IMR-90 (cell line): ENCODE data around the gene TNS1. TPM values are rescaled to one million over a fixed set of nuclear protein-coding genes. Genes with fewer than 3 reads are reported as not detected.

Experiments used
- ATAC-seq: fragments of 200-7000 bp; cut with Tn5 transposase; 2 replicates; pipeline ENCODE4 v1.9.1; 2020; ENCODE audit warnings: low read depth, mild to moderate bottlenecking, moderate library complexity
- BruUV-seq: library from RNA; stranded (reverse); fragments of 400-500 nt; replicated peaks from 2 replicates; lab custom pipeline; 2021; lab: Mats Ljungman, UMichigan
- CTCF ChIA-PET: fragments of 300-600 bp; formaldehyde crosslinking; extraction: SDS; loops from one replicate; lab custom pipeline; 2021; ENCODE audit warnings: antibody characterized with exemption; lab: Yijun Ruan, JAX
- POLR2A ChIA-PET: fragments of 300-600 bp; sonication (Branson Sonifier 250); formaldehyde crosslinking; loops from one replicate; lab custom pipeline; 2022; ENCODE audit warnings: antibody characterized with exemption; ENCODE audit not compliant: unreplicated experiment; lab: Charles Lee
- DNase-seq: peaks from one replicate; pipeline ENCODE4 v3.0.0; 2013
- H2AFZ ChIP-seq: replicated peaks from 2 replicates; pipeline ENCODE3; 2013; ENCODE audit warnings: low read length, mild to moderate bottlenecking; ENCODE audit not compliant: poor library complexity
- H2AK5ac ChIP-seq: 2 replicates; pipeline ENCODE4 v1.6.1; 2013; ENCODE audit warnings: low read depth, low read length, inconsistent platforms
- H2AK9ac ChIP-seq: replicated peaks from 2 replicates; pipeline ENCODE3; 2013; ENCODE audit warnings: mild to moderate bottlenecking, low read depth, low read length, moderate library complexity; ENCODE audit not compliant: poor library complexity
- H2BK120ac ChIP-seq: 2 replicates; pipeline ENCODE4 v1.6.1; 2013; ENCODE audit warnings: low read depth, low read length, inconsistent platforms
- H2BK15ac ChIP-seq: 3 replicates; pipeline ENCODE4 v1.6.1; 2013; ENCODE audit warnings: low read depth, low read length, inconsistent platforms
- H2BK20ac ChIP-seq: 2 replicates; pipeline ENCODE4 v1.6.1; 2013; ENCODE audit warnings: low read depth, mild to moderate bottlenecking, inconsistent platforms, low read length, moderate library complexity
- H2BK5ac ChIP-seq: 2 replicates; pipeline ENCODE4 v1.6.1; 2013; ENCODE audit warnings: mild to moderate bottlenecking, low read depth, low read length, inconsistent platforms; ENCODE audit not compliant: poor library complexity, severe bottlenecking
- H3K14ac ChIP-seq: replicated peaks from 2 replicates; pipeline ENCODE4 v1.6.1; 2013; ENCODE audit warnings: low read depth, low read length, inconsistent platforms
- H3K18ac ChIP-seq: 2 replicates; pipeline ENCODE4 v1.6.1; 2013; ENCODE audit warnings: low read depth, low read length, control low read depth
- H3K23ac ChIP-seq: 2 replicates; pipeline ENCODE4 v1.6.1; 2013; ENCODE audit warnings: low read depth, low read length, inconsistent platforms
- H3K27ac ChIP-seq: 2 replicates; pipeline ENCODE4 v1.5.1; 2013; ENCODE audit warnings: mild to moderate bottlenecking, control low read depth, low read length; ENCODE audit not compliant: insufficient read depth
- H3K27me3 ChIP-seq: 2 replicates; pipeline ENCODE4 v1.6.1; 2013; ENCODE audit warnings: low read length; ENCODE audit not compliant: control insufficient read depth, insufficient read depth
- H3K36me3 ChIP-seq: 2 replicates; pipeline ENCODE4 v1.6.1; 2013; ENCODE audit warnings: low read length, mixed read lengths; ENCODE audit not compliant: control insufficient read depth, insufficient read depth
- H3K4ac ChIP-seq: 2 replicates; pipeline ENCODE4 v1.6.1; 2013; ENCODE audit warnings: low read depth, low read length, inconsistent platforms
- H3K4me1 ChIP-seq: 2 replicates; pipeline ENCODE4 v1.6.1; 2013; ENCODE audit warnings: low read length, mixed read lengths; ENCODE audit not compliant: control insufficient read depth, insufficient read depth
- H3K4me2 ChIP-seq: 2 replicates; pipeline ENCODE4 v1.6.1; 2013; ENCODE audit warnings: low read depth, mild to moderate bottlenecking, control low read depth, low read length, moderate library complexity
- H3K4me3 ChIP-seq: 2 replicates; pipeline ENCODE4 v1.5.1; 2013; ENCODE audit warnings: low read depth, mild to moderate bottlenecking, control low read depth, low read length, moderate library complexity; ENCODE audit not compliant: insufficient read depth
- H3K56ac ChIP-seq: 2 replicates; pipeline ENCODE4 v1.6.1; 2013; ENCODE audit warnings: low read length, inconsistent platforms; ENCODE audit not compliant: insufficient read depth; ENCODE audit errors: extremely low read depth
- H3K79me1 ChIP-seq, 2 experiments: 2 replicates each; pipeline ENCODE4 v1.6.1; 2013; ENCODE audit warnings: low read length in 2 of 2, inconsistent platforms in 1 of 2, low read depth in 1 of 2
- H3K9ac ChIP-seq: 2 replicates; pipeline ENCODE4 v1.6.1; 2013; ENCODE audit warnings: low read depth, low read length, control low read depth
- H3K9me1 ChIP-seq: 2 replicates; pipeline ENCODE4 v1.6.1; 2013; ENCODE audit warnings: low read length, inconsistent platforms; ENCODE audit not compliant: insufficient read depth
- H3K9me3 ChIP-seq: 2 replicates; pipeline ENCODE4 v1.6.1; 2013; ENCODE audit warnings: low read length; ENCODE audit not compliant: control insufficient read depth, insufficient read depth
- H4K20me1 ChIP-seq: 2 replicates; pipeline ENCODE4 v1.6.1; 2013; ENCODE audit warnings: low read length, inconsistent platforms; ENCODE audit not compliant: insufficient read depth
- H4K5ac ChIP-seq: 2 replicates; pipeline ENCODE4 v1.6.1; 2013; ENCODE audit warnings: mild to moderate bottlenecking, low read depth, low read length, control low read depth
- H4K8ac ChIP-seq, 2 experiments: 2 replicates each; pipeline ENCODE4 v1.6.1; 2013; ENCODE audit warnings: low read depth in 2 of 2, low read length in 2 of 2, control low read depth in 1 of 2, inconsistent platforms in 1 of 2
- H4K91ac ChIP-seq: 2 replicates; pipeline ENCODE4 v1.6.1; 2013; ENCODE audit warnings: low read depth, low read length, inconsistent platforms; ENCODE audit not compliant: insufficient read depth
- BHLHE40 ChIP-seq: fragments of 150-350 bp; IDR thresholded peaks from 2 replicates; pipeline ENCODE4 v1.6.1; 2016; ENCODE audit warnings: mild to moderate bottlenecking, low read depth, low read length
- CEBPB ChIP-seq: IDR thresholded peaks from 2 replicates; pipeline ENCODE4 v1.6.1; 2012; ENCODE audit warnings: low read depth, low read length, improper control_type of control experiment
- CHD1 ChIP-seq: IDR thresholded peaks from 2 replicates; pipeline ENCODE4 v1.6.1; 2012; ENCODE audit warnings: low read depth, low read length, improper control_type of control experiment
- FOS ChIP-seq: fragments of 150-350 bp; IDR thresholded peaks from 2 replicates; pipeline ENCODE4 v1.6.1; 2016; ENCODE audit warnings: low read depth, low read length
- MAFK ChIP-seq: IDR thresholded peaks from 2 replicates; pipeline ENCODE4 v1.6.1; 2012; ENCODE audit warnings: low read depth, low read length, improper control_type of control experiment
- MAZ ChIP-seq: IDR thresholded peaks from 2 replicates; pipeline ENCODE4 v1.6.1; 2012; ENCODE audit warnings: low read depth, mild to moderate bottlenecking, low read length, improper control_type of control experiment, moderate library complexity, borderline replicate concordance
- MXI1 ChIP-seq: IDR thresholded peaks from 2 replicates; pipeline ENCODE4 v1.6.1; 2012; ENCODE audit warnings: low read depth, mild to moderate bottlenecking, low read length, moderate library complexity, borderline replicate concordance
- NFE2L2 ChIP-seq: fragments of 150-350 bp; IDR thresholded peaks from 2 replicates; pipeline ENCODE4 v1.6.1; 2016; ENCODE audit warnings: low read depth, mild to moderate bottlenecking, low read length
- POLR2A ChIP-seq: IDR thresholded peaks from 2 replicates; pipeline ENCODE4 v1.6.1; 2012; ENCODE audit warnings: mild to moderate bottlenecking, low read depth, low read length
- RAD21 ChIP-seq: IDR thresholded peaks from 2 replicates; pipeline ENCODE4 v1.6.1; 2012; ENCODE audit warnings: low read length, improper control_type of control experiment
- RCOR1 ChIP-seq: IDR thresholded peaks from 2 replicates; pipeline ENCODE4 v1.6.1; 2012; ENCODE audit warnings: mild to moderate bottlenecking, low read length, improper control_type of control experiment; ENCODE audit not compliant: insufficient replicate concordance
- RFX5 ChIP-seq: IDR thresholded peaks from 2 replicates; pipeline ENCODE4 v1.8.0; 2012; ENCODE audit warnings: low read depth, mild to moderate bottlenecking, low read length, moderate library complexity
- SMC3 ChIP-seq: fragments of 150-350 bp; IDR thresholded peaks from 2 replicates; pipeline ENCODE4 v1.6.1; 2016; ENCODE audit warnings: low read depth, mild to moderate bottlenecking, antibody characterized with exemption, low read length, moderate library complexity
- WGBS, 2 experiments: methylation state at CpG; one replicate each; pipeline versions ENCODE4 v1.1.5 to v1.1.7; 2013; ENCODE audit warnings: missing lambda C conversion rate in 2 of 2; ENCODE audit not compliant: insufficient read length in 1 of 2; ENCODE audit errors: extremely low coverage in 2 of 2; 5-methylcytosine and 5-hydroxymethylcytosine counted together
- dilution Hi-C: fragments of 300-500 bp; cut with HindIII; formaldehyde crosslinking; loops from one replicate; pipeline ENCODE4 v1.14.3; 2018; ENCODE audit warnings: low sequenced_read_pairs; ENCODE audit not compliant: unreplicated experiment
- in situ Hi-C: fragments of 300-500 bp; cut with MboI; formaldehyde crosslinking; loops from 3 replicates; pipeline ENCODE4 v1.14.3; 2019; ENCODE audit warnings: low sequenced_read_pairs, inconsistent platforms, mixed read lengths
- intact Hi-C: fragments of 100-400 bp; cut with micrococcal nuclease; formaldehyde crosslinking; loops from 2 replicates; pipeline ENCODE4 v1.10.0; 2022
- polyA plus RNA-seq, 3 experiments: library from polyadenylated mRNA; depleted of rRNA; stranded (reverse); fragments of >200 nt; gene quantifications; 2 replicates each; pipeline ENCODE4 v1.2.3, GENCODE V29; 2012; ENCODE audit warnings: low replicate concordance in 1 of 3
- total RNA-seq: library from RNA; depleted of rRNA; stranded (reverse); fragments of >200 nt; gene quantifications from 2 replicates; pipeline ENCODE4 v1.2.3, GENCODE V29; 2012
- TF ChIP-seq, protein P1 (sequence below): conservative IDR thresholded peaks from 2 replicates; pipeline ENCODE4 v1.5.1; 2012; ENCODE audit warnings: mild to moderate bottlenecking, low read depth, low read length, improper control_type of control experiment

Gene TNS1
- total and polyA plus RNA-seq, 2 of the 4 experiments (the other 2 are of a cell fraction) = 41.1 to 45.2 TPM

DNA sequence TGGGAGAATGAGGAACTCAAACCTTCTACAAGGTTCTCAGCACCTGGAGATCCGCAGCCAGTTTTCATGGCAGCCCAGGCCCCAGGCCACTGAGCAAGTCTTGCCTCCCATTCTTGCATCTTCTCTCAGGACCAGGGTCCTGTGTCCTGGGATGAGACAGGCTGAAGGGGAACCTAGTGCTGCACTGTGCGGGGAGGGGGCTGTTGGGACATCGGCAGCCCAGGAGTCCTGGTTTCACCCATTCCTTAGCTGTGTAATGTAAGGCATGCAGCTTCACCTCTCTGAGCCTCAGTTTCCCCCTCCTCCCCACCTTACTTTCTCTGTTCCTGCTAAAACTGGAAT, 43.9 kb downstream of the TNS1 start:
- no peaks in the 10 kb centered on the region for H3K9me3 ChIP-seq
- in situ Hi-C loops = no loop called here
- H2BK15ac ChIP-seq = no peak overlapping the region
- H3K56ac ChIP-seq = no peak overlapping the region
- H2BK20ac ChIP-seq = no peak overlapping the region
- no TSS peak for BruUV-seq
- H3K23ac ChIP-seq = no peak overlapping the region
- intact Hi-C loops = no loop called here
- H3K4me2 ChIP-seq = no peak overlapping the region
- no peak overlapping the region for H4K5ac ChIP-seq
- no peak overlapping the region for H3K9ac ChIP-seq
- H2AFZ ChIP-seq = no peak overlapping the region
- TF ChIP-seq MAZ (no peak), RFX5 (no peak), MXI1 (no peak), CHD1 (no peak), CEBPB (no peak), FOS (no peak), MAFK (no peak), RAD21 (no peak), SMC3 (no peak), RCOR1 (no peak), NFE2L2 (no peak), POLR2A (no peak), BHLHE40 (no peak)
- TF ChIP-seq, protein P1, sequence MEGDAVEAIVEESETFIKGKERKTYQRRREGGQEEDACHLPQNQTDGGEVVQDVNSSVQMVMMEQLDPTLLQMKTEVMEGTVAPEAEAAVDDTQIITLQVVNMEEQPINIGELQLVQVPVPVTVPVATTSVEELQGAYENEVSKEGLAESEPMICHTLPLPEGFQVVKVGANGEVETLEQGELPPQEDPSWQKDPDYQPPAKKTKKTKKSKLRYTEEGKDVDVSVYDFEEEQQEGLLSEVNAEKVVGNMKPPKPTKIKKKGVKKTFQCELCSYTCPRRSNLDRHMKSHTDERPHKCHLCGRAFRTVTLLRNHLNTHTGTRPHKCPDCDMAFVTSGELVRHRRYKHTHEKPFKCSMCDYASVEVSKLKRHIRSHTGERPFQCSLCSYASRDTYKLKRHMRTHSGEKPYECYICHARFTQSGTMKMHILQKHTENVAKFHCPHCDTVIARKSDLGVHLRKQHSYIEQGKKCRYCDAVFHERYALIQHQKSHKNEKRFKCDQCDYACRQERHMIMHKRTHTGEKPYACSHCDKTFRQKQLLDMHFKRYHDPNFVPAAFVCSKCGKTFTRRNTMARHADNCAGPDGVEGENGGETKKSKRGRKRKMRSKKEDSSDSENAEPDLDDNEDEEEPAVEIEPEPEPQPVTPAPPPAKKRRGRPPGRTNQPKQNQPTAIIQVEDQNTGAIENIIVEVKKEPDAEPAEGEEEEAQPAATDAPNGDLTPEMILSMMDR = no peak
- H3K27me3 ChIP-seq = no peaks in the 10 kb centered on the region
- no peak overlapping the region for H4K91ac ChIP-seq
- no peak overlapping the region for H3K4me3 ChIP-seq
- no peak overlapping the region for H3K18ac ChIP-seq
- H2BK5ac ChIP-seq = no peak overlapping the region
- no CpG with 5 or more reads among the region's 3 CpGs for WGBS, 2 experiments
- H2AK5ac ChIP-seq = no peak overlapping the region
- no peak overlapping the region for H2AK9ac ChIP-seq
- H3K9me1 ChIP-seq = peaks cover 38% of the 10 kb centered on the region; the same call in 1 of the 2 replicates
- dilution Hi-C loops = no loop called here
- H3K79me1 ChIP-seq = peaks cover 40 to 70% of the 10 kb centered on the region in 2 experiments
- POLR2A ChIA-PET = no interaction called here
- H2BK120ac ChIP-seq = no peak overlapping the region; the same call in 1 of the 2 replicates
- H3K4me1 ChIP-seq = peaks cover 17% of the 10 kb centered on the region
- peaks cover 6% of the 10 kb centered on the region for H3K36me3 ChIP-seq
- H4K8ac ChIP-seq = no peak overlapping the region
- H3K27ac ChIP-seq = no peak overlapping the region
- no peak overlapping the region for H3K14ac ChIP-seq
- no peak overlapping the region for H3K4ac ChIP-seq
- H4K20me1 ChIP-seq = peaks cover 18% of the 10 kb centered on the region
- DNase-seq (no peak), ATAC-seq (no peak)
- CTCF ChIA-PET = interaction anchor here (0.6 kb wide), 1 partner anchor 810 kb away, joined by 4 read pairs; no protein-coding TSS in a partner anchor
